Cardiac muscle cell (in vitro differentiated cells and primary cell): Measurements from ENCODE around the gene GRAMD2B. TPM values are rescaled to one million over a fixed set of nuclear protein-coding genes. Genes with fewer than 3 reads are reported as not detected.

Experiments used
- DNase-seq, 2 donors: peaks; one replicate each; pipeline versions ENCODE4 v3.0.0 to v3.0.0-alpha.2; 2010 to 2017; ENCODE audit warnings: low read depth in 1 of 2, low spot score in 1 of 2
- H3K27ac ChIP-seq: fragments of 200-600 bp; sonication (generic); 2 replicates; pipeline ENCODE4 v1.5.1; 2016
- H3K27me3 ChIP-seq: fragments of 200-600 bp; sonication (generic); 2 replicates; pipeline ENCODE4 v1.6.0; 2016; ENCODE audit warnings: control low read depth
- H3K36me3 ChIP-seq: fragments of 200-600 bp; sonication (generic); 2 replicates; pipeline ENCODE4 v1.5.1; 2016; ENCODE audit warnings: control low read depth
- H3K4me1 ChIP-seq: fragments of 200-600 bp; sonication (generic); 2 replicates; pipeline ENCODE4 v1.8.1; 2017; ENCODE audit warnings: low read depth, mild to moderate bottlenecking, mixed run types
- H3K4me3 ChIP-seq: fragments of 200-600 bp; sonication (generic); 2 replicates; pipeline ENCODE4 v1.5.1; 2016; ENCODE audit warnings: mild to moderate bottlenecking
- H3K9me3 ChIP-seq: fragments of 200-600 bp; sonication (generic); 2 replicates; pipeline ENCODE4 v1.5.1; 2017; ENCODE audit warnings: low read depth, mild to moderate bottlenecking, control low read depth
- polyA plus RNA-seq: library from polyadenylated mRNA; unstranded; fragments of >200 nt; fragmentation: Nextera tagmentation; extraction: Ambion mirVana; gene quantifications from 2 replicates; pipeline ENCODE4 v1.2.1, GENCODE V29; 2016
- total RNA-seq: library from RNA; depleted of rRNA; stranded (reverse); fragments of >200 nt; gene quantifications from 2 replicates; pipeline ENCODE4 v1.2.3, GENCODE V29; 2016
- TF ChIP-seq, protein P1 (sequence below): IDR thresholded peaks from 2 replicates; pipeline ENCODE4 v1.5.1; 2012; ENCODE audit warnings: low read depth, mild to moderate bottlenecking, low read length

GRAMD2B gene
- total and polyA plus RNA-seq, 2 experiments from 2014 or later: 17.7 to 26.8 TPM

DNA sequence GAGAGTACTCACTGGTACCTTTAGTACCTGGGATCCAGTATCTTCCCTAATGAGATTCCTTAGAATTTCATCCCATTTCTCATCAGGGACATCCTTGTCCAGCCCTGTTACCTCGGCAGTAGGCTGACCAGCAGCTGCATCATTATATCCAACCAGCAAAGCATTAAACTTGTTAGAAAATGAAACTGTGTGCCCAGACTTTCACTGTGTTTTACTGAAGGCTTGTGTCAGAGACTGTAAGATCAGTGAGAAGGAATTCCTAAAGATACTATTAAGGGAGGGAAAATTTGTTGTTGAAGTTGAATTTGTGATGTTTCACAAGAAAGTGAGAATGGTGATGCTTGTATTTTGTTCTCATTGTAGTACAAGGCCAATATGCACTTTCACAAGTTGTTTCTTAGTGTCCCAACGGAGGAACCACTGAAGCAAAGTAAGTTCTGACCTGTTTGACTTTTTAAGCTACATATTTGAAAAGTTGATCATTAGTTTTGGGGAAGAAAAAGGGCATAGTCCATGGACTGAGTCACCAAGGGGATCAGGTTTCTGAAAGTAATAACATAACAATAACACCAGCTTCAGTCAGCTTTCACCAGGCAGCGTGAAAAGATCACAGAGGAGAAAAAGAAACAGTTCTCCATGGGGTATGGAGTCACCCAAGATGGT is 48.8 kb downstream of the GRAMD2B start:
- Histone ChIP-seq H3K36me3 (no peaks in the 10 kb centered on the region), H3K4me1 (no peaks in the 10 kb centered on the region), H3K27me3 (no peaks in the 10 kb centered on the region), H3K27ac (no peak overlapping the region), H3K4me3 (no peak overlapping the region), H3K9me3 (no peaks in the 10 kb centered on the region)
- DNase-seq: no peak
- TF ChIP-seq, protein P1, sequence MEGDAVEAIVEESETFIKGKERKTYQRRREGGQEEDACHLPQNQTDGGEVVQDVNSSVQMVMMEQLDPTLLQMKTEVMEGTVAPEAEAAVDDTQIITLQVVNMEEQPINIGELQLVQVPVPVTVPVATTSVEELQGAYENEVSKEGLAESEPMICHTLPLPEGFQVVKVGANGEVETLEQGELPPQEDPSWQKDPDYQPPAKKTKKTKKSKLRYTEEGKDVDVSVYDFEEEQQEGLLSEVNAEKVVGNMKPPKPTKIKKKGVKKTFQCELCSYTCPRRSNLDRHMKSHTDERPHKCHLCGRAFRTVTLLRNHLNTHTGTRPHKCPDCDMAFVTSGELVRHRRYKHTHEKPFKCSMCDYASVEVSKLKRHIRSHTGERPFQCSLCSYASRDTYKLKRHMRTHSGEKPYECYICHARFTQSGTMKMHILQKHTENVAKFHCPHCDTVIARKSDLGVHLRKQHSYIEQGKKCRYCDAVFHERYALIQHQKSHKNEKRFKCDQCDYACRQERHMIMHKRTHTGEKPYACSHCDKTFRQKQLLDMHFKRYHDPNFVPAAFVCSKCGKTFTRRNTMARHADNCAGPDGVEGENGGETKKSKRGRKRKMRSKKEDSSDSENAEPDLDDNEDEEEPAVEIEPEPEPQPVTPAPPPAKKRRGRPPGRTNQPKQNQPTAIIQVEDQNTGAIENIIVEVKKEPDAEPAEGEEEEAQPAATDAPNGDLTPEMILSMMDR: no peak

DNA sequence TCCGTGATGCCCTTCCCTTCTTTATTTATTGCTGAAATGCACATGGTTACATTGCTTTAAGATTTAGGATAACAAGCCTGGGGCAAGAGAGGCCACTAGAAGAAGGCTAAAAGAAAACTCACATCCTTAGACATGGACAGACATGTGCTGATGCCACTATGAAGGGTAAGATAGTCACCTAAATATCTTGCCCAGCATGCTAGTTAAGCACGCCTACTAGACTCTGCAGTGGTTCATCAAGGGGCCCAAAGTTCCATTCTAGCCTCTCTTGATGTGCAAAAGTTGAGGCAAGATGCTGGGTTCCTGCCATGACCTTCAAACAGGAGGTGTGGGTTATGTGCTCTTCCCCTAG is 49.3 kb downstream of the GRAMD2B start:
- no peak overlapping the region for H3K4me3 ChIP-seq
- no peaks in the 10 kb centered on the region for H3K9me3 ChIP-seq
- TF ChIP-seq, protein P1: no peak
- H3K27ac ChIP-seq: no peak overlapping the region
- H3K4me1 ChIP-seq: no peaks in the 10 kb centered on the region
- H3K36me3 ChIP-seq: no peaks in the 10 kb centered on the region
- DNase-seq: no peak
- no peaks in the 10 kb centered on the region for H3K27me3 ChIP-seq

GRCh38 chr5:126477294-126478117 is 54.3 kb downstream of the GRAMD2B start:
- H3K4me3 ChIP-seq: no peak overlapping the region
- no peak overlapping the region for H3K27ac ChIP-seq
- TF ChIP-seq, protein P1: no peak
- no peaks in the 10 kb centered on the region for H3K9me3 ChIP-seq
- no peaks in the 10 kb centered on the region for H3K27me3 ChIP-seq
- no peaks in the 10 kb centered on the region for H3K4me1 ChIP-seq
- DNase-seq: peak in 1 of 2 donors; percentile 43
- peaks cover 15% of the 10 kb centered on the region for H3K36me3 ChIP-seq

- Histone ChIP-seq H3K9me3 (no peaks in the 10 kb centered on the region), H3K4me3 (no peak overlapping the region), H3K36me3 (peaks cover 21% of the 10 kb centered on the region), H3K27ac (no peak overlapping the region), H3K27me3 (no peaks in the 10 kb centered on the region), H3K4me1 (no peaks in the 10 kb centered on the region)
- TF ChIP-seq, protein P1: no peak
- DNase-seq: no peak
These were observed 56.6 kb downstream of the GRAMD2B start for GRCh38 chr5:126479810-126480209.

GRCh38 chr5:126480824-126481223 is 57.6 kb downstream of the GRAMD2B start:
- no peaks in the 10 kb centered on the region for H3K9me3 ChIP-seq
- no peaks in the 10 kb centered on the region for H3K4me1 ChIP-seq
- peaks cover 31% of the 10 kb centered on the region for H3K36me3 ChIP-seq
- DNase-seq: no peak
- no peak overlapping the region for H3K4me3 ChIP-seq
- TF ChIP-seq, protein P1: no peak
- no peaks in the 10 kb centered on the region for H3K27me3 ChIP-seq
- H3K27ac ChIP-seq: no peak overlapping the region
